Skeletal muscle satellite cell (primary cell): ENCODE measurements around the gene RAD51C. TPM values are rescaled to one million over a fixed set of nuclear protein-coding genes. Genes with fewer than 3 reads are reported as not detected.

Experiments used
- H3K27me3 ChIP-seq: 2 replicates; pipeline ENCODE4 v1.7.0; 2013; ENCODE audit warnings: low read length; ENCODE audit not compliant: control insufficient read depth, insufficient read depth
- H3K36me3 ChIP-seq: 2 replicates; pipeline ENCODE4 v1.7.0; 2013; ENCODE audit warnings: mild to moderate bottlenecking, control low read depth, low read length; ENCODE audit not compliant: insufficient read depth
- H3K4me1 ChIP-seq: 2 replicates; pipeline ENCODE4 v1.7.0; 2013; ENCODE audit warnings: low read length; ENCODE audit not compliant: control insufficient read depth, insufficient read depth
- H3K4me2 ChIP-seq: 2 replicates; pipeline ENCODE4 v1.7.0; 2013; ENCODE audit warnings: mild to moderate bottlenecking, low read length
- H3K4me3 ChIP-seq: 2 replicates; pipeline ENCODE4 v1.7.0; 2013; ENCODE audit warnings: low read length
- H3K9ac ChIP-seq: 2 replicates; pipeline ENCODE4 v1.7.0; 2013; ENCODE audit warnings: mild to moderate bottlenecking, low read depth, low read length, moderate library complexity
- H3K9me3 ChIP-seq: replicated peaks from 2 replicates; pipeline ENCODE4 v1.7.0; 2013; ENCODE audit warnings: mild to moderate bottlenecking, control low read depth, low read length
- small RNA-seq: library from RNA; depleted of rRNA; stranded (forward); fragments of <200 nt; gene quantifications from one replicate; pipeline ENCODE3, GENCODE V24; 2012

RAD51C gene

GRCh38 chr17:58783380-58783779 lies 91.0 kb downstream of the RAD51C start:
- Histone ChIP-seq H3K27me3 (no peaks in the 10 kb centered on the region), H3K4me2 (no peak overlapping the region), H3K9ac (no peak overlapping the region), H3K36me3 (no peaks in the 10 kb centered on the region), H3K9me3 (no peaks in the 10 kb centered on the region), H3K4me1 (peaks cover 9% of the 10 kb centered on the region), H3K4me3 (no peak overlapping the region)

GRCh38 chr17:58785097-58785496 lies 92.7 kb downstream of the RAD51C start:
- Histone ChIP-seq H3K4me3 (no peak overlapping the region), H3K27me3 (no peaks in the 10 kb centered on the region), H3K36me3 (no peaks in the 10 kb centered on the region), H3K9me3 (no peaks in the 10 kb centered on the region), H3K4me2 (no peak overlapping the region), H3K9ac (no peak overlapping the region), H3K4me1 (peaks cover 9% of the 10 kb centered on the region)

Small RNA genes lying within 50 kb of the gene (small RNA-seq; reads per million reads assigned to genes)
- not detected for gene AC011195.1
- gene AC025521.1, result not detected
- gene RF00017, result not detected
- not detected for gene RNU1-108P
- gene RNU1-52P, result 1.1 reads per million, percentile 38 among the genes with 10 or more reads in this experiment
- gene RNU1-85P, result 75.3 reads per million, percentile 96 among the genes with 10 or more reads in this experiment
